ENCODE results near the gene SLC15A5.

The SLC15A5 gene

GRCh38 chr12:16266085-16266484 lies 11.4 kb downstream of the SLC15A5 start:
- no peak for ATAC-seq
- TF ChIP-seq OSR1 (CRISPR knock-in tag; IDR thresholded peaks at IDR 0.05) (no peak), PPARA (CRISPR knock-in tag; IDR thresholded peaks at IDR 0.05; ENCODE audit: borderline replicate concordance) (no peak), RARB (CRISPR knock-in tag; IDR thresholded peaks at IDR 0.05) (no peak), ESRRG (CRISPR knock-in tag; IDR thresholded peaks at IDR 0.05) (no peak), ZFP3 (CRISPR knock-in tag; IDR thresholded peaks at IDR 0.05) (no peak), ZNF8 (CRISPR knock-in tag; IDR thresholded peaks at IDR 0.05) (no peak)

- no peak for ATAC-seq
- TF ChIP-seq POU6F1 (CRISPR knock-in tag; IDR thresholded peaks at IDR 0.05; ENCODE audit: borderline replicate concordance, low read depth) (no peak), RARB (CRISPR knock-in tag; IDR thresholded peaks at IDR 0.05) (no peak), GLIS3 (CRISPR knock-in tag; IDR thresholded peaks at IDR 0.05) (no peak), CSDC2 (CRISPR knock-in tag; IDR thresholded peaks at IDR 0.05) (no peak), ARNTL (CRISPR knock-in tag; IDR thresholded peaks at IDR 0.05; ENCODE audit: borderline replicate concordance, low read depth) (no peak), ESRRG (CRISPR knock-in tag; IDR thresholded peaks at IDR 0.05) (no peak), TOX (CRISPR knock-in tag; IDR thresholded peaks at IDR 0.05; ENCODE audit: borderline replicate concordance) (no peak), OSR1 (CRISPR knock-in tag; IDR thresholded peaks at IDR 0.05) (no peak), SNAI2 (CRISPR knock-in tag; IDR thresholded peaks at IDR 0.05) (no peak), CSRNP3 (CRISPR knock-in tag; IDR thresholded peaks at IDR 0.05) (no peak), ZNF8 (CRISPR knock-in tag; IDR thresholded peaks at IDR 0.05) (no peak)
These were observed 15.5 kb downstream of the SLC15A5 start for GRCh38 chr12:16261944-16262475.

GRCh38 chr12:16260206-16260605 lies 17.3 kb downstream of the SLC15A5 start:
- no peak for TF ChIP-seq BACH2 (CRISPR knock-in tag; IDR thresholded peaks at IDR 0.05; ENCODE audit: borderline replicate concordance)
- TF ChIP-seq ZFP30 (CRISPR knock-in tag; IDR thresholded peaks at IDR 0.05), result no peak
- no peak for TF ChIP-seq SNAI2 (CRISPR knock-in tag; IDR thresholded peaks at IDR 0.05)
- no peak for ATAC-seq

GRCh38 chr12:16258963-16259362 lies 18.5 kb downstream of the SLC15A5 start:
- TF ChIP-seq PPARA (CRISPR knock-in tag; IDR thresholded peaks at IDR 0.05; ENCODE audit: borderline replicate concordance) (no peak), GLIS3 (CRISPR knock-in tag; IDR thresholded peaks at IDR 0.05) (no peak), RARB (CRISPR knock-in tag; IDR thresholded peaks at IDR 0.05) (no peak), ZNF565 (CRISPR knock-in tag; conservative IDR thresholded peaks at IDR 0.05; ENCODE audit: low read depth) (no peak), ISL1 (CRISPR knock-in tag; IDR thresholded peaks at IDR 0.05) (no peak), ZNF70 (CRISPR knock-in tag; IDR thresholded peaks at IDR 0.05) (no peak), CSDC2 (CRISPR knock-in tag; IDR thresholded peaks at IDR 0.05) (no peak), SNAI2 (CRISPR knock-in tag; IDR thresholded peaks at IDR 0.05) (no peak), POU6F1 (CRISPR knock-in tag; IDR thresholded peaks at IDR 0.05; ENCODE audit: borderline replicate concordance, low read depth) (no peak), PATZ1 (CRISPR knock-in tag; IDR thresholded peaks at IDR 0.05; ENCODE audit: borderline replicate concordance) (no peak), ZNF8 (CRISPR knock-in tag; IDR thresholded peaks at IDR 0.05) (no peak), OSR1 (CRISPR knock-in tag; IDR thresholded peaks at IDR 0.05) (no peak), TCF4 (CRISPR knock-in tag; IDR thresholded peaks at IDR 0.05; ENCODE audit: borderline replicate concordance) (no peak), TSHZ2 (CRISPR knock-in tag; IDR thresholded peaks at IDR 0.05) (no peak), ESRRG (CRISPR knock-in tag; IDR thresholded peaks at IDR 0.05) (no peak), ZFP30 (CRISPR knock-in tag; IDR thresholded peaks at IDR 0.05) (no peak), CSRNP3 (CRISPR knock-in tag; IDR thresholded peaks at IDR 0.05) (no peak), BACH2 (CRISPR knock-in tag; IDR thresholded peaks at IDR 0.05; ENCODE audit: borderline replicate concordance) (no peak), ZFP3 (CRISPR knock-in tag; IDR thresholded peaks at IDR 0.05) (no peak), ARNTL (CRISPR knock-in tag; IDR thresholded peaks at IDR 0.05; ENCODE audit: borderline replicate concordance, low read depth) (no peak)
- no peak for ATAC-seq

Measured in SK-N-SH treated with all-trans-retinoic acid at 6 μM for 48 hours (cell line).